Measurements from ENCODE around the gene PDIA2.
"Not testable (repeated sequence)": the region's sequence is repeated elsewhere in the genome, so short reads cannot be mapped to it uniquely, and the experiment has no call there.

PDIA2 gene

DNA sequence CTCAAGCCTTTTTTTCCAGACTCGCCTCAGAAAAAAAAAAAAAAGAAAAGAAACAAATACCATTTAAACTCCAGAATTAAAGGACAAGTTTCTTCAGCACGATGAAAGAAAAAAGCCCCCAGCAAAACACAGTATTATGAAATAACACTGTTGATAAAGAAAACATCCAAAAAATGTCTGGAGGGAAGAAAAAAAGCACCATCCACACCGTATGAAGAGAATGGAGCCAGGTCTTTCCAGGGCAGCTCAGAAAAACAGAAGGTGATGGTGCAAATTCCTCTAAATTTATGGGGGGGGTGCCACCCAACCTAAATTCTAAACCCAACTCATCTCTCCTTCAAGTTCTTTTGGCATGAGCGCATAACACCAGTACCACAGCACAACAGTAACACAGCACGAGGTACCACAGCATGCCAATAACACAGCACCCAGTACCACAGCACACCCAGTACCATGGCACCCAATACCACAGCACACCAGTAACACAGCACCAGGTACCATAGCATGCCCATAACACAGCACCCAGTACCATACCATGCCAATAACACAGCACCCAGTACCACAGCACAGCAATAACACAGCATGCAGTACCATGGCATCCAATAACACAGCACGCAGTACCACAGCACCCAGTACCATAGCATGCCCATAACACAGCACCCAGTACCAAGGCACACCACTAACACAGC, 50.6 kb downstream of the PDIA2 start:
- no peak for DNase-seq (ENCODE audit: low spot score)

DNA sequence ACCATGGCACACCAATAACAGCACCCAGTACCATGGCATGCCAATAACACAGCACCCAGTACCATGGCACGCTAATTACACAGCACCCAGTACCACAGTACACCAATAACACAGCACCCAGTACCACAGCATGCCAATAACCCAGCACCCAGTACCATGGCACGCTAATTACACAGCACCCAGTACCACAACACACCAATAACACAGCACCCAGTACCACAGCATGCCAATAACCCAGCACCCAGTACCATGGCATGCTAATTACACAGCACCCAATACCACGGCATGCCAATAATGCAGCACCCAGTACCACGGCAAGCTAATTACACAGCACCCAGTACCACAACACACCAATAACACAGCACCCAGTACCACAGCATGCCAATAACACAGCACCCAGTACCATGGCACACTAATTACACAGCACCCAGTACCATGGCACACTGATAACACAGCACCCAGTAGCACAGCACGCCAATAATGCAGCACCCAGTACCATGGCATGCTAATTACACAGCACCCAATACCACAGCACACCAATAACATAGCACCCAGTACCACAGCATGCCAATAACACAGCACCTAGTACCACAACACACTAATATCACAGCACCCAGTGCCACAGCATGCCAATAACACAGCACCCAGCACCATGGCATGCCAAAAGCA, 51.3 kb downstream of the PDIA2 start:
- DNase-seq (ENCODE audit: low spot score), result not testable (repeated sequence)

DNA sequence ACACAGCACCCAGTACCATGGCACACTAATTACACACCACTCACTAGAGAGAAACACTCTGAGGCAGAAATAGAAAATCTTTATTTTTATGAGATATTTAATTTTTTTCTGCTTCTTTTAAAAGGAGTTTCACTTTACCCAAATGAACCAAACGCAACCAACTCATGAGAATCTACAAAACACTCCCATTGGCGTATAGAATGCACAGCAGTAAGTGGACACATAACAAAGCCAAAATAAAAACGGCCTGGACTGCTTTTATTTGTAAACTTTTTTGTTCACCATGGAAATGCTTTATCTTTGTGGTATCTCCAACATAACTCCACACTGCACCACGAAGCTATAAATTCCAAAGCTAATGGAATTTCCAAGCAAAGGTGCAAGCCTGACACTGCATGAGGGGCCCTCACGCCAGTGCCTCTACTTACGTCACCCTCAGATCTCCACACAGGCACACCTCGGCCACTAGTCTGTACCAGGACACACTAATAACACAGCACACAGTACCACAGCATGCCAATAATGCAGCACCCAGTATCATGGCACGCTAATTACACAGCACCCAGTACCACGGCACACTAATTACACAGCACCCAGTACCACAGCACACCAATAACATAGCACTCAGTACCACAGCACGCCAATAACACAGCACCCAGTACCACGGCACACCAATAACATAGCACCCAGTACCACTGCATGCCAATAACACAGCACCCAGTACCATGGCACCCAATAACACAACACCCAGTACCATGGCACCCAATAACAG, 52.1 kb downstream of the PDIA2 start:
- not testable (repeated sequence) for DNase-seq (ENCODE audit: low spot score)

DNA sequence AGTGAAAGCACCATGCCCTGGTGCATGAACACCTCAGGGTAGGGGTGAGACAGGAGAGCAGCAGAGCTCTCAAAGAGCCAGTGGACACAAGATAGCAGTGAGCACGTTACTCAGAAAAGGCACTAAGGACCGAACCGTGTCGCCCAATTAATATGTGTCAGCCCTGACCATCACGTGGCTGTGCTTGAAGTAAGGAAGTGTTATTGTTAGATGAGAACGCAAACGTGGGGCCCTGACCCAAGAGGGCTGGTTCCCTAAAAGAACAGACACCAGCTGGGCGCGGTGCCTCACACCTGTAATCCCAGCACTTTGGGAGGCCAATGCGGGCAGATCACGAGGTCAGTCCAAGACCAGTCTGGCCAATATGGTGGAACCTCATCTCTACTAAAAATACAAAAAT, 53.3 kb downstream of the PDIA2 start:
- DNase-seq (ENCODE audit: low spot score), result no peak
